GM18907 (cell line): Measurements from ENCODE around the gene STAT2.

Source experiments
- ATAC-seq: cut with Tn5 transposase; IDR thresholded peaks from one replicate; pipeline ENCODE4 v1.9.1; 2021; ENCODE audit warnings: mild to moderate bottlenecking, moderate library complexity; ENCODE audit not compliant: unreplicated experiment

STAT2 gene

DNA sequence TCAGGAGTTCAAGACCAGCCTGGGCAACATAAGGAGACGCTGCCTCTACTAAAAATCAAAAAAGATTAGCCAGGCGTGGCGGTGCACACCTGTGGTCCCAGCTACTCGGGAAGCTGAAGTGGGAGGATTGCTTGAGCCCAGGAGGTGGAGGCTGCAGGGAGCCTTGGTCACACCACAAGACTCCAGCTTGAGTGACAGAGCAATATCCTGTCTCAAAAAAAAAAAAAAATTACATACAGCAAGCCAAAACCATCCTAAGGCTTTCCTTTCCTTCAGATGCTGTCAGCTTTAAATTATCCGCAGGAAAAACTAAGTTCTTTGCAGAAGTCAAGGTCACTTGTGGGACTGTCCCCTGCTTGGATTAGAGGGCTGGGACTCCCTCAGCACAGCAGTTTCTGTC, 61.1 kb downstream of the STAT2 start:
- no peak for ATAC-seq

GRCh38 chr12:56297400-56297799, 62.5 kb downstream of the STAT2 start:
- ATAC-seq, result no peak

- no peak for ATAC-seq
These were observed 63.6 kb downstream of the STAT2 start for GRCh38 chr12:56296295-56296694.

DNA sequence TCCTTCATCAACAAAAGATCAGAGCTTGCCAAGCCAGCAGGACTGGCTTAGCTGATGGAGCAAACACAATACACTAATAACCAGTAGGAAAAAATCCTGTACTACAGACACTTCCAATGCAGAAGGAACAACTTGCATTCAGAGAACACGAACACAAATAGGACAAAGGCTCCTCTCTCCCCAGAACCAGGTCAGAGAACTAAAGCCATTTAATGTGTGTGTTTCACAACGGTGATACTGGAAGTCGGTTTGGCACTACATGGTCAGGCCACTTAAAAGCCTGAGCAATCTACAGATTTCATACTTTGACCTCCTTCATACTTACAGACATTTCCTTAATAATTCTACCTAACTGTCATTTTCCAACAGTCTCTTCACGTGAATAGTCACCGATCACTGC, 66.1 kb downstream of the STAT2 start:
- ATAC-seq, result no peak
